ENCODE results near the gene RELN.
"Not testable (repeated sequence)": the region's sequence is repeated elsewhere in the genome, so short reads cannot be mapped to it uniquely, and the experiment has no call there.

The RELN gene

DNA sequence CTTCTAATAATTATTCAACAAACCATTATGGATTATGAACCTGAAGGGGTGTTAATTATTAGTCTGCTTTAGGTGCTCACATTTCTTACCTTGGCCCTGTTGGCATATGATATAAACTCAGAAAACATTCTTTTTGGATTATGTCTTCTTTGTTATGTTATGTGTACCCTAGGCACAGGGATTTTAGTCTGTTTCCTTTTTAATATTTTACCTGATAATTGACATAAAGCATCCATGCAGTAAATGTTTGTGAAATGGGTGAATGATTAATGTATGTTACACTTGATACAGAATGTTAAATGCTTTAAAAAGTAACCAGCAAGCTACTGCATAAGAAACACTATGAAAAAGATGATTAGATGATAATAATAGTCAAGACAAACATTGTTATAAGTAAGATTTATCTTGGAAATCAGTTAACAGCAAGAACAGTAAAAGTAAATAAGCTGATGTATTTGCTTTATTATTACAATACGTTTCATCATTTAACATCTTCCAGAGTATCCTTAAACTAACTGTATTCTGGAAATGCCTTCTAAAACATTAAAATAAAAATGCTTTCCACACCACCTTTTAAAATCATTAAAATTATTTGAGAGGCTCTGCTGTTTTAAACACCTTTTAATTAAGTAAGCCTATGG is 204.7 kb downstream of the RELN start:
- DNase-seq (ENCODE audit: low spot score): no peak

DNA sequence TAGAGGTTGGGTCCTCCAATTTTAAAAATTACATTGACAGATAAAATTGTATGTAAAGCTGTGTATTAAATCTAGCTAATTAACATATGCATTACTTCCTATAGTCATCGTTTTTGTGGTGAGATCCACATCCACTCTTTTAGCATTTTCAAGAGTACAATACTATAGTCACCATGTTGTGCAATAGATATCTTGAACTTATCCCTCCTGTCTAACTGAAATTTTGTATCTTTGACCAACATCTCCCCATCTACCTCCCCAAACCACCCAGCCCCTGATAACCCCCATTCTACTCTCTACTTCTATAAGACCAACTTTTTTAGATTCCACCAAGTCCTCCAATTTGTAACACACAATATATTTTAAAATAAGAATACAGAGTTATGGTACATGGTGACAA is 208.0 kb downstream of the RELN start:
- no peak for DNase-seq (ENCODE audit: low spot score)

DNA sequence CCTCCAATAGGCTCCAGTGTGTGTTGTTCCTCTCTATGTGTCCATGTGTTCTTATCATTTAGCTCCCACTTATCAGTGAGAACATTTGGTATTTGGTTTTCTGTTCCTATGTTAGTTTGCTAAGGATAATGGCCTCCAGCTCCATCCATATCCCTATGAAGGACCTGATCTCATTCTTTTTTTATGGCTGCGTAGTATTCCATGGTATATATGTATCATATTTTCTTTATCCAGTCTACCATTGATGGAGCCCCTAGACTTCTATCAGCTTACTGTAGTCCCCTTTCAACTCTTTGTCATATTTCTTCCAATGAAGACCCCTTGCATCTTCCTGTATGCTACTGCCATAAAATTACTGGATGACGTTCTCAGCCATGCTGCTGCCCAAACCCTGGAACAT is 208.9 kb downstream of the RELN start:
- DNase-seq (ENCODE audit: low spot score): not testable (repeated sequence)

GRCh38 chr7:103777440-103777839 is 212.0 kb downstream of the RELN start:
- DNase-seq (ENCODE audit: low spot score): no peak

- no peak for DNase-seq (ENCODE audit: low spot score)
Measured at GRCh38 chr7:103773726-103774125, 215.7 kb downstream of the RELN start.

DNA sequence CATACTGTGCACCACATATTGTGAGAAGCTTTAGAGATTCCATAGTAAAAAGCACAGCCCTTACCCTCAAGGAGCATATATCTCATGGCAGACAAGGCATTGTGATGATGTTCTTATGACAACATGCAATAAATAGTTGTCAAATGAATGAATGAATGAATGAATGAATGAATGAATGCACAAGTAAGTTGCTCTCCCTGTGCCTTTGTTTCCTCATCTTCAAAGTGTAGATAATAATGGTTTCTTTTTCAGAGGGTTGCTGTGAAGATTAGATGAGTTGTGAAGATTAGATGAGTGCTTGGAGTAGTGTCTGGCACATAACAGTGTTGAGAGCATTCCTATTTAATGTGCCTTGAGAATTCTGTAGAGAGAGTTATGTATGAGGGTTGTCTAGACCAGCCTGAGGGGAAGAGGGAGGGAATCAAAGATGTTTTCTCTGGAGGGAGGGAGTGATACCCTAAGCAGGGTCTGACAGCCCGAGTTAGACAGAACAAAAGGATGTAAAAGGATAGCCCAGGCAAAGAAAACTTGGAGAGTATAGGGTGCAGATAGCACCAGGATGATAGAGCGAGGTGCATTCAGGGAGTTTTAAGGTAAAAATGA is 217.2 kb downstream of the RELN start:
- no peak for DNase-seq (ENCODE audit: low spot score)

- no peak for DNase-seq (ENCODE audit: low spot score)
Measured at GRCh38 chr7:103771294-103771693, 218.2 kb downstream of the RELN start.

- DNase-seq (ENCODE audit: low spot score): no peak
Measured at GRCh38 chr7:103766660-103767059, 222.8 kb downstream of the RELN start.

DNA sequence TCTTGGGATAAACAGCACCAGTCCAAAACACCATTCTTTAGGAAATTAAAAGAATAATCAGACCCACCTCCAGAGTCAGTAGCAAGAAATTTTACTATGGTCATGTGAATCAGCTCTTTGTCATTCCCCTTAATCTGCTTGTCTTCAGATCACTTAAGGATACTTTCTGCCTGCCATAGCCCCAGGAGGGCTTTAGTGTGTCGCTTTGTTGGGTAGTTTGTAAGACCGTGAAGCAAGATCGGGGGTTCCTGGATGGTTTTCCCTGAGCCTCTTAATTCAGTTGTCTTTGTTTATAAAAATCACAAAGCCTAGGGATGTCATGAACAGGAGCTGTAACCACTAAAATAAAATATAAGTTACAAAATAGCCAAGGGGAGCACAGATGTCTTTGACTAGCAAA is 223.6 kb downstream of the RELN start:
- DNase-seq (ENCODE audit: low spot score): no peak

- DNase-seq (ENCODE audit: low spot score): no peak
Measured at GRCh38 chr7:103764901-103765300, 224.6 kb downstream of the RELN start.

- DNase-seq (ENCODE audit: low spot score): no peak
Measured at GRCh38 chr7:103762877-103763276, 226.6 kb downstream of the RELN start.

DNA sequence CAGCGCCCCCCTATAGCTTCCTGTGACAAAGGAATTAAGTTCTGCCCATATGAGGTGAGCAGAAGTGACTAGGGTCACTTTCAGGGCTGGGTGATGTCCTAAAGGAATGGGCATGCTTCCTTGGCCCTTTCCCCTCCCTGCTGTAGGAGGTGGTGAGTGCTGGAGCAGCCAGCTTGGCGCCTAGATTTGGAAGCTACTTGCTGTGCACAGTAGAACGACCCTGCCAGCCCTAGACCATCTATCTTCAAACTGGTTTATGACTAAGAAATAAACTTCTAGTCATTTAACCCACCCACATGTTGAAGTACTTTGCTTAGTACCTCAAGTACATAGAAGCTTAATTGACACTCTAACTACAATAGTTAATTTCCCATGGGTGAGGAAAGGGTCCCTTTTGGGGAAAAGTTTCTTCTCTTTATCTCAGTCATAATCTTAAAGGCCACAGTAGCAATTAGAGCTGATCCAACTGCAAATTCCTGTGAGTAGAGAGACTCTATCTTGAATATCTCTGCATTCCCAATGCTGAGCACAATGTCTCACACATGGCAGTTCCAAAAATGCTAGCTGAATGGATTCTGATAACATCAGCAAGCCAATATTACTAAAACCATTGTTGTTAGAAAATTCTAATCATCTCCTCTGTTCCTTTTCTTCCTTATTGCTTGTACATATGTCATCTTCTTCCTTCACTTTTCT is 227.2 kb downstream of the RELN start:
- no peak for DNase-seq (ENCODE audit: low spot score)

GRCh38 chr7:103752995-103753394 is 236.5 kb downstream of the RELN start:
- DNase-seq (ENCODE audit: low spot score): no peak

DNA sequence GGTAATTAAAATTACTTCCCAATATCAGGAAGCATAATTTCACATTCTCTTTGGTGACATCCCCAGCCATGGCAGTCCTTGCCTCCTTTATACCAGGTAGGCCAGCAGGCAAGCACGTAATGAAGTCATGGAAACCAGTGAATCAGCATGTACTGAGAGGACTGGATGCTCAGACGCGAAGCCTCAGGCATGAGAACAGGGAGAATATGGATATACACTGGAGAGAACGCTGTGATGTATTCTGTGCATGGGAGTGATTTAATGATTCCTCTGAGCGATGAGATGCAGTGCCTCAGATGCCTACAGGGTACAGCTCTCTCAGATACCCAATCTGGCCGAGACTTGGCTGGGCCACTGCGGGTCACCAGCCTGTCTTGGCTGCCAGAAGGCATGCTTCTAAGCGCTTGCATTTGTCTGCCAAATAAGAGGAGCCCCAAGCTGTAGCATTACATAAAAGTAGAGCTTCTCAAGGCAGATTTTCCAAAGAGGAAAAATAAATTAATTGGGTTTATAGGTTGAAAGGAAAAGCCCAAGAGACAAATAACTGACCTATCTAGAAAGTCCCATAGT is 238.1 kb downstream of the RELN start:
- no peak for DNase-seq (ENCODE audit: low spot score)

DNA sequence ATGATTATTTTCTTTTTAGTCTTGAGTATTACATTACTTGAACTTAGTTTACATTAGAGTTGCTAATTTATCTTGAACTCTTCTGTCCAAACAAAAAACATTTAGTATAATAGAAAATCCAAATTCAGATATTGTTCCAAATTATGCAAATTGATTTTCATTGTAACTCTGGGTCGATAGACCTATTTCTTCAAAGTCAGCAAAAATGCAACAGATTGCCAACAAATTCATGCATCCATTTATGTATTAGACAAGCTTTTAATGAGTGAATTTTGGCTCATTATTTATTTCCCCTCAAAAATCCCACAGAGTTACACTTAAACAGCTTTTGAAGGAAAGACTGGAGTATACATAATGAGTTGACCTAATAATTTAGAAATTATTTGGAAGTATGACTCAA is 240.8 kb downstream of the RELN start:
- DNase-seq (ENCODE audit: low spot score): no peak

DNA sequence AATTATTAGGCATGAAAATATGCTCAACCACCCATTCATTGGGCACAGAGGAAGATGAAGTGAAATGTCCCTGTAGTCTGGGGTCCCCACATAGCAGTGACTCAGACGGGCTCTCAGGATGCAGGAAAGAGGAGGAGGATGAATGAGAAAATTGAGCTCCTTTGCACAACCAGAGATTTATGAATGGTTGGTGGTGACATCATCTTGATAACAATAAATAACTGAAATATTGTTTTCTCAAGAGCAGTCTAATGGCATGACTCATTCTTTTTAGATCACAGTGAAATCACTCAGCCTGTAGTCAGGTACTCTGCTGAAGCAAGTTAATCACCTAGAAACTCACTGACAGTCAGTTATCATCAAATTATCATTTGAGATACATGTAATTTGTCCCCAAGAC is 254.1 kb downstream of the RELN start:
- no peak for DNase-seq (ENCODE audit: low spot score)

- DNase-seq (ENCODE audit: low spot score): no peak
Measured at GRCh38 chr7:103731169-103731568, 258.3 kb downstream of the RELN start.

DNA sequence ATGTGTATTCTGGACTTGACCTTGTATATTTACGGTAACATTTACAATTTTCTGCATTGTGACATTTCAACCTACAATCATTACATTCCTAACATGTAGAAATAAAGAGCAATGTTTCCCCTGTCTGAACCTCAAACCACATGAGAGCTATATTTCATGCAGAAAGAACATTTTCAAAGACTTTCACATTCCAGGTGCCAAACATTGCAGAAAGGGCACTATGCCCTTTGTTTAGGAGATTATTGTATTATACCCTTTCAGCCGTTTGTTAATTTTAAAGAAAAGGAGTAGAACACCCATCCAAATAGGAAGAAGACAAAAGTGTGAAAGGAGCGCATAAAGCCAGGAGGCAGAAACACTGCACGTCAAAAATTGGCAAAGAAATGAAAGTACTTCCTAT is 260.4 kb downstream of the RELN start:
- DNase-seq (ENCODE audit: low spot score): no peak

- DNase-seq (ENCODE audit: low spot score): no peak
Measured at GRCh38 chr7:103727982-103728610, 261.4 kb downstream of the RELN start.

- no peak for DNase-seq (ENCODE audit: low spot score)
Measured at GRCh38 chr7:103719070-103719469, 270.4 kb downstream of the RELN start.

DNA sequence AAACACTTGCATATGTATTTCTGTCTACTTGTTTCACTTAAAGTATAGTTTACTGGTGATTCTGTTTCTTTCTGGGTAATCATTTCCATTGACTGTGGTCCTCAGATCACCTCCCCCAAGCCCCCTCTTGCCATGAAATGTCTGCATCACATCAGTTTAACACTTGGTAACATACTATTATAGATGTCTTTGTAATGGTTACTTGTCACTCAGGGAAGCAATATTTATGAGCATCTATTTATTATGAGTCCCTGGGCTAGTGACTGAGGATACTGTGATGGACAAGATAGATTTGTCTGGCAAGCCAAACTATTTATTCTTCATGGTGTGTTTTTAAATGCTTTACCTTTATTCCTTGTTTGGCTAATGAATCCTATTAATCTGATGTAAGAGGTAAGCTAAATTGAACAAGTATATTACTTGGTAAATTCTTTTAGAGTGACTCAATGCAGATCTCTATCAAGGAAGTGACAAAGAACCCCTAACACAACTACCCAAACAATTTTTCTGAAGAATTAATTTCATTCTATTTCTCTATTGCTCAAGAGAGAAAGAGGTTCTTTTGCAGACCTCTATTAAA is 270.9 kb downstream of the RELN start:
- DNase-seq (ENCODE audit: low spot score): no peak

DNA sequence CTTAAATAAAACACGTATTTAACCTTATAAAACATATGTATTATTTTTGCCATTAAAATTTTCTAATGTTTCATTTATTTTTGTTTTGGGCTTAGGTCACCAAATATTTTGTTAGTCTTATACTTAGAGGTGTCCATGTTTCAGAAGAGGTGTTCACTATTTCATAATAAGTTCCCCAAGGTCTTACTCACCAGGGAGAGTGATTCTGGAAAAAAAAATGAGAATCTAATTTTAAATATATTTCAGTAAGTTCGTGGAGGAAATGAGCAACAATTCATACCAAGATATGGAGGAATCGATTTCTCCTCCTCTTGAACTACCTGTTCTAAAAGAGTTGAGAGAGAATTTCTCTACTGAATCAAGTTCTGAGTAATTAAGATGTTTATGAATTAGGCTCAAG is 271.9 kb downstream of the RELN start:
- no peak for DNase-seq (ENCODE audit: low spot score)
